GM19351 (cell line): Measurements from ENCODE around the gene HPS1.
"Not testable (repeated sequence)": the region's sequence is repeated elsewhere in the genome, so short reads cannot be mapped to it uniquely, and the experiment has no call there.

Source experiments
- ATAC-seq: cut with Tn5 transposase; IDR thresholded peaks from one replicate; pipeline ENCODE4 v1.9.1; 2021; ENCODE audit warnings: mild to moderate bottlenecking, moderate library complexity; ENCODE audit not compliant: unreplicated experiment

HPS1 gene

DNA sequence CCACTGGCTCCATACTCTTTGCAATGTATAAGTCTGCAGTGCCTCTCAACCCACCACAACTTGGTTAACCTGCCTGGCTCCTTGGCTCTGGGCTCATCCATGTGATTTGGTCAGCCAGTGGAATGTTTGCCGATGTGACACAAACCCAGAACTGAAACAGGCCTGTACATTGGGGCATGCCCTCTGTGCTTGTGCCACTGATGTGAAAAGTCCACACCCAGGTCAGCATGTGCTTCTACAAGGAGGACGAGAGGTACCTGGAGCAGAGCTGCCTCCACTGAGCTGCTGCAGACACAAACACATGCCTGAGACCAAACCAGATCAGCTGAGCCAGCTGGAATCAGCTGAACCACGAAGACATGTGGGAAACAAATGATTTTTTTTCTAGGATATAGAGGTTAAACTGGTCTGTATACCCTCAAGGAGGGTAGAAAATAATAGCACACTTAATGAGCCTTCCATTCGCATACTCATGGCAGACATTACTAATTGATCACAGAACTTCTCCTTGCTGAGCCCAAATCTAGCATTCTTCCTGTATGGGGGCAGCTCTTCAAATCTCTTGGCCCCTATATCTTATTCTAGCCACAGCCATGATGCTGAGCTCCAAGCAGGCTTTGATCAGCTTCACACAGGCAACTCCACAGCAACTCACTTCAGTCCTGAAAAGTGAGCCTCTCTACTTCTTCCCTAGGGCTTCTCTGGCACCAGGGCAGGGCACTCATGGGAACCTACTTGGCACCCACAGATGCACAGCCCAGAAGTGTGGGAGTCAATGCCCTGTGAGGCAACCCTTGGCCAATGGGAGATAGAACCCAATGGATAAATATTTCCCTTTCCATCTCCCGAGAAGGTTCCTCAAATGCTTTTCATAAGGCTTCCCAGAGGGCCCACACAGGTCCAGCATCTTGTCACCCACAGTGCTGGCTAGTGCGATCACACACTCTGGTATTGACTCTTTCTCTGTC, 50.4 kb downstream of the HPS1 start:
- ATAC-seq = no peak

DNA sequence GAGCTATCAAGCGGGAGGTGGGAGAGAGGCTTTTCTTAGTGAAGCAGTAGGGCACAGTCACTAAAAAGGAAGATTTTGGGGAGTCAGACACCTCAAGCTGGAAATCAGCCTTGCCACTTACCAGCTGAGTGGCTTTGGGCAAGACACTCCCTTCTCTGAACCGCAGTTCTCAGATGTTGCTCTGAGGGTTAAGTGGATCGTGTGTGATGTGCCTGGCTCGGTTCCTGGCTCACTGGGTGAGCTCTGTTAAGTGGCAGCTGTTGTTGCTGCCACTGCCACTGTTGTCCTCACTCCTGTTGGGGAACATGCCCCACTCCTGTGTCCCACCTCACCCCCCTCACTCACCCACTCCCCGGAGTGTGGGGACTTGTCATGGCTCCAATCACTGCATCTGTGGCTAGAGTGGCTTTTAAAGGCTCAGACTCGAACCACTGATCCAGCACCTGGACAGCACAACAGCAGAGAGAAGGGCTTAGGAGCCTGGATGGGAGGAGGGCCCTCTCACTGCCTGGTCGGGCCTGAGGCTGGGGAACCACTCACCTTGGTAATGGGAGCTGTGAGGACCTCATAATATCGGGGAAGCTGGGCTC, 51.8 kb downstream of the HPS1 start:
- no peak for ATAC-seq

DNA sequence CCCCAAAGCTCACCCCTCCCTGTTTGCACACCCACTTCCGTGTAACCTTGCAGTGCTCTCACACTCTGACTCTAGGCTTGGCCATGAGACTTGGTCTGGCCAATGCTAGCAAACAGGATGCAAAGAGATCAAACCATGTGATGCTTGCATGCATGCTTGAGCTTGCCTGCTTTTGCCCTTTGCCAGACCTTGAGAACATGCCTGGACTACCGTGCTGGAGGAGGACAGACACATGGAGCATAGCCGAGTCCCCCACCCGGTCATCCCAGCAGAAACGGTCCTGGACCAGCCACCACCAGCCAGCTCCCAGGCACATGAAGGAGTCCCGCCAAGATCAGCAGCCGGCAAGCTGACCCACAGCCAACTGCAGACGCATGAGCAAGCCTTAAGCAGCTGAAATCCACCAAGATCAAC, 55.1 kb downstream of the HPS1 start:
- peak; percentile 74 for ATAC-seq

DNA sequence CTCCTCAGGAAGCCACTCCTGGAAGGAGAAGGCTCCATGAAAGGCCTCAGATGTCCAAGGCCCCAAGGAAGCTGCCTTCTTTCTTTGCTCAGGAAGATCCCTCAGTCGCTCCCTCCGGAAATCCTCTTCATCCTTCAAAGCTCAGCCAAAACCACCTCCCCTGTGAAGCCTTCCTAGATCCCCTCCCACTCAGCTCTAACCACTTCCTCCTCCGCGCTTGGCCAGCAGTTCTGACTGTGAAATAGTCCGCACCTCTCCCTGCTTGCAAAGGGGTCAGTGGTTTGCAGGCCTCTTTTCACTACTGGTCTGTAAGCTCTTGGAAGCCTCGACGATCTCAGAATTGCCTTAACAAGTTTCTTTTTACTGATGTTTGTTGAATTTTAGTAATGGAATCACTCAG, 55.7 kb downstream of the HPS1 start:
- ATAC-seq = peak; percentile 57

DNA sequence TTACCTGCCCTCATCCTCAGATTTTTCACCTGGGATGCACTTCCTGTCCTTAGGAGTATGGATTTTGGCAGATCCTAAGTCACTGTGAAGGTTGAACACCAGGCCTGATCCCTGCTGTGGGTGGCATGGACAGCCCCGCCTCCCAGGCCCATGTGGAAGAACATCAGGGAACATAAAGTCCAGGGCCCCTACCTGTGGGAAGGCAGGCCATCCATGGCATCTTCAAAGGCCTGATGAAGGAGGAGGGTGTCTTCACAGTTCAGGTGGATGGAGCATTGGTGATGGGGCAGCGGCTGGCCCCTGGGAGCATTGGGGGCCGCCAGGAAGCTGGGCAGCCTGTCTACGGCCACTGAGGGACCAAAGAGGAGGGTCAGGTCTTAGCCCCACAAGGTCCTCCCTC, 56.3 kb downstream of the HPS1 start:
- ATAC-seq = no peak

DNA sequence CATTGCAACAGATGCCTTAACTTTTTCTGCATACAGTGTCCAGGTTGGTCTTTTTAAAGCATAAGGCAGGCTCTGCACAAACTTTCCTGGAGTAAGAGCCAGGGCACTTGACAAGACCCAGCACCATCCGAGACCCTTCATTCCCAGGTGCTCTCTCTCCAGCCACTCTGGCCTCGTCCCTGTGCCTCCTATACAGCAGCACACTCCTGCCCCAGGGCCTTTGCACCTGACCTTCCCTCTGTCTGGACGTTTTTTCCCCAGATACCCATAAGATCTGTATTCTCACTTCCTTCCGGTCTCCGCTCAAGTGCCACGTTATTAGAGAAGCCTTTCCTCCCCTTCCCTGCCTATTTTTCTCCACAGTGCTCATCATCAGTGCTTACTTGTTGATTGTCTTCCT, 57.3 kb downstream of the HPS1 start:
- no peak for ATAC-seq

DNA sequence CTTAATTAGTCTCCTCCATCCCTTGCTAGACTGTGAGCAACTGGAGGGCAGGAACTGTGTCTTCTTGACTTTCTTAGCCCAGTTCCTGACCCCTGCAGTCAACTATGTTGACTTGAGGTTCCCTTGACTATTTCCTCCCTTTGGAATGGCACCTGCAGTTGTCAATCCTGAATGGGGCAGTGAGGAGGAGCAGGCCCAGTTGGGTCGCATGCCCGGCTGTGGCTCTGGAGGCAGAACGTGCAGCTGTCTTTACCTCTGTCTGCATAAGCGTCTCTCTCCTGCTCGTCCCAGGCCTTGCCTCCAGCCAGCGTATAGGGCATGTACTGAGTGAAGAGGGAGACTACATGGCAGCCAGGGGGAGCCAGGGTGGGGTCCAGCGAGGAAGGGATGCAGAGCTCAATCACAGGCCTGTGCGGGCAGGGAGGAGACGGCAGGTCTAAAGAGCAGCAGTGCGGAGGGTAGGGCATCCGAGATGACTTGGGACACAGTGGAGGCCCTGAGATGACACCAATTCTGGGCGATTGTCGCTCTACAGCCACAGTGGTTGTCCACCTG, 58.6 kb downstream of the HPS1 start:
- no peak for ATAC-seq

DNA sequence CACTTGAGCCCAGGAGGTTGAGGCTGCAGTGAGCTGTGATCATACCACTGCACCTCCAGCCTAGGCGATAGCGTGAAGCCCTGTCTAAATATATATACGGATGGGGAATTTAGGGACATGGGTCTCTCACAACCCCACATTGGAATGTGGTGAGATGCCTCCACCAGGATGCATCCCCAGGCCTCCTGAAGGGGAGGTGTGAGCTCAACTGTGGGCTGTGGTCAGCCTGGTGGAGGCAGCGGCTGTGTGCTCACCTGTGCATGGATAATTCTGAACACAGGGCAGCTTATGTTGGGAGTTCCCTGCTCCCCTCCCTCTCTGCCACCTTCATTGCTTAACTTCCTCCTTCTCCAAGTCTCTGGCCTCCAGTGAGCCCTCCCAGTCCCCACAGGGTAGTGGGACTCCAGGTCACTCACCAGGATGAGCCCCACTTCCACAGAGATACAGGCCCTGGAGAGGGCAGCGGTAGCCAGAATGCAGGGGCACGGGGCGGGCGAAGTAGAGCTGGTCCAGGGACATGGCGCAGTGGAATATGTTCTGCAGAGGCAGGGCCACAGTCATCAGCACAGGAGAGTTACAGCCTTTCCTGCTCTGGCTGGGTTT, 62.1 kb downstream of the HPS1 start:
- no peak for ATAC-seq

DNA sequence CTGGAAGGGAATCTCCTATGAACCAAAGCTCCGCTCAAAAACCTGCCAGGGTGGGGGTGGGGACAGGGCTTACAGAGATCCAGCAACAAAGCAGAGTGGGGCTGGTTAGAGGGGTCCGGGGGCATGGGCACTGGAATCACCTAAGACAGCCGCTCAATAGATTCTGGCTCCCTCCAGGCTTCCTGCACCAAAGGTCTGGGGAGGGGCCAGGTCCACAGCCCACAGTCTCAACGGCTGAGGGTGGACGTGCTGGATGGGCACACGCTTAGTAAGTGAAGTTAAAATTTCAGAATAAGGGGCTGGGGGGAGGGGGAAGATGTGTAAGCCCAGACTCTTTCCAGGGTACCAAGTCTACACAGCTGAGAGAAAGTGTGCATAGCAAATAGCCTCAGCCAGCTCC, 62.9 kb downstream of the HPS1 start:
- ATAC-seq = no peak

DNA sequence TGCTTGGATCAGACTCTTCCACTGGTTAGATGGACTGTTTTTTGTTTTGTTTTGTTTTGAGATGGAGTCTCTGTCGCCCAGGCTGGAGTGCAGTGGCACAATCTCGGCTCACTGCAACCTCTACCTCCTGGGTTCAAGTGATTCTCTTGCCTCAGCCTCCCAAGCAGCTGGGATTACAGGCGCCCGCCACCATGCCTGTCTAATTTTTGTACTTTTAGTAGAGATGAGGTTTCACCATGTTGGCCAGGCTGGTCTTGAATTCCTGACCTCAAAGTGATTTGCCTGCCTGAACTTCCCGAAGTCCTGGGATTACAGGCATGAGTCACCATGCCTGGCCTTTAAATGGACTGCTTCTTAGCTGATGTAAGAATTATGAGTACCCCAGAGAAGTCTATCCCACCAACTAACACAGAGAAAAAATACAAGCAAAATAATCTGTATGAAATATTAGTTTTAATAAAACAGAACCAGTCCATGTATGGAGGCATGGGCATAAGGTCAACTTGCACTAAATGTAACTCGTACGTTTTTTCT, 63.5 kb downstream of the HPS1 start:
- ATAC-seq = not testable (repeated sequence)

DNA sequence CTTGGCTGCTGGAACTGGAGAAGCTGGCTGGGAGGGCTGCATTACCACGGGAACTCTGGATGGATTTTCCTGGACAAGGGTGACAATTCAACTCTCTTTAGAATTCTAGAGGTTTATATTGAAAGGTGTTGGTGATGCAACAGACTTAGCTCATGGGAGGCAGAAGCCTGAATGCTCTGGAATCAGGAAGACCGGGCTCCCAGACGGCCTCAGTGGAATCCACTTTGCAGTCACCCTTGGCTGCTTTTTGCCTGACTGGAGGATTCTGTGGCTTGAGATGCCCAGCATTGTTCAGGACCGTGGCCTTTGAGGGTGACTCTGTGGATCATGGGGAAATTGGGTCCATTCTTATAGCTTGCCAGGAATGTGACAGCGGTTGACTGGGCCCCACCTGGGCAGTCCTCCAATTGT, 64.0 kb downstream of the HPS1 start:
- no peak for ATAC-seq

DNA sequence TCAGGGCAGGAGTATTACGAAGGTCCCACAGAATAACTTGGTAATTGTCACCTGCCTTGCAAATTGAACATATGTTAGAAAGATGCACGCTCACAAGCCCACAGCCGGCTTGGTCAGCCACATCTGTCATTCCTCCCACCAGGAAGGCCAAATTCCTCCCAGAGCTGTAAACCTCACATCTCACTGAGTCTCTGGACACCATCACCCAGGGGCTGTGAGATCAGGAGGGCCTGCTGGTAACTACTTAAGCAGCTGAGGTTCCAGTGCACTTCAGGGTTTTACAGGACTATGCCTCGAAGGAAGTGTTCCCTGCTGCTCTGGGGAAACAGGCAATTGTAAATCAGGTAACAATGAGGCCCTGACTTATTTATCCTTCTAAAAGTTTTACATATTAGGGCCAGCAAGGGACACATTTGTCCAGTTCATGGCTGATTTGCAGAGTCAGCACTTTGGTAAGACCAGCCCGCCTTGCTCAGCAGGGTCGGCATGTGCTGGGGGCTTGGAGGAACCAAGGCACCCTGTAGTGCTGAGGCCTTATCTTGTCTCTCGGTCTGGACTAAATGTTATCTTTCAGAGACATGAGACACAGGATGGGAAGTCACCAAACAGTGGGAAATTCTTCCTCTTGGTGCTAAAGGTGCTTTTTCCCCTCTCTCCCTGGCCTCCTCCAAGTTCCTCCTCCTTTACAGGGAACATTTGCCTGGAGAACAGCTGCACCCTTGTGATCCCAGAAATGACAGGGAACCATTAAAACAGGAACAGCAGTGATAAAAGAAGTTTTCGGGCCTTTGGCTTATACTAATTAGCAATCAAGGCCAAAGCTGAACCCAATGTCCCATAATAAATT, 66.0 kb downstream of the HPS1 start:
- ATAC-seq = no peak

DNA sequence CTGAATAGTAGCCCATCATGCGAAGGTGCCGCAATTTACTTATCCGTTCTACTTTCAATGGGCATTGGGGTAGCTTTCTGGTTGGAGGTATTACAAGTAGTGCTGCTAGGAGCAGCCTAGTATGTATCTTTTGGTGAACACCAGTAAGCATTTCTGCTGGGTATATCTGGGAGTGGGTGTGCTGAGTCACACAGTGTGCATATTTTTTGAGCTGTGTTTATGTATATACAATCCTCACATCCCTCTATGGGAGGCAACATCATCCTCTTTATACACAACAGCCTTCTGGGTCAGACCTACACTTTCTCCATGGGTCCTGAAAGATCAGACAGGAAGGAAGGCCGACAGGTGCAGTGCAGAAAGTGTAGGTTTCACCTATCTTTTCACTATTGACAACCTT, 68.0 kb downstream of the HPS1 start:
- no peak for ATAC-seq

DNA sequence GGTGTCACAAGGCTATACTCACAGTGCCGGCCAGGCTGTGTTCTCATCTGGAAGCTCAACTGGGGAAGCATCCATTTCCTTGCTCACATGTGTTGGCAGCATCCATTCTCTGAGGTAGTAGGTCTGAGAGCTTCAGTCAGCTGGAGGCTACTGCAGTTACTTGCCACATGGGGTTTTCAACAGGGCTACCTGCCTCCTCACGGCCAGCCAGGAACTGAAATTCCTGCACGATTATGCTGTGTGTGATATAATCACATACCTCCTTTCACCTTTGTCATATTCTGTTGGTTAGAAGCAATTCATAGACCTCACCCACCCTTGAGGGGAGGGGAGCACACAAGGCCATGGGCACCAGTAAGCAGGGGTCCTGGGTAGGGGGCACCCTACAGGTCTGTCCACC, 69.2 kb downstream of the HPS1 start:
- ATAC-seq = no peak

DNA sequence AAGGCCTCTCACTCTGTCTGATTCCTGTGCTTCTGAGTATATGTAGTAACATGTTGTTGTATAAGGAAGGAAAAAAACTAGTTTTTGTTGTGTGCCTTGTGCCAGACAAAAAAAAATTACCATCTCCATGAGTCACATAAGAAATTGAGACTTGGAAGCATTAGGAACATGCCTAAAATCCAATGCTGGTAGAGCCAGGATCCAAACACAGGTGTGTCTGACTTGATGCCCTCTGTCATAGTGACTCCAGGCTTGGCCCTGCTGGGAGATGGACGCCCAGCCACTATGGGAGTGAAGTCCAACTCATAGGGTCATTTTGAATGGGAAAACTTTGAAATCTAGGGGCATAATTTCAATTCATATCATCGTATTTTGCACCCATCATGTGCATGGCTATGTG, 69.7 kb downstream of the HPS1 start:
- ATAC-seq = no peak

DNA sequence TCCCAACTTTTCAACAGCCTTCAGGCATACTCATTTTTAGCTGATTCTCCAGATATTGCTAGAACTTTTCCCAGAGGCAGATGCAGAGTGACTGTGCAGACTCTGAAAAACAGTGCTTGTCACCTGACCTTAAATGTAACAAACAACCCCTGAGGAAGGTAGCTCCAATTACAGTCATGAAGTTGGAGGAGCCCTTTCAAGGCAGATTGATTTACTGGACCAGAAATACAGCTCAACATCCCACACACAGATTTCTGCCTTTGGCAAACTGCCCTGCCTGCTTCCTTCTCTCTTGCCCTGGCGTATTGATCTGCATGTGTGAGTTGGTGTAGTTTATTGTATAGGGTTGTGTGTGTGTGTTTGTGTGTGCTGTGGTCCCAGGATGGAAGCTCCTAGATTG, 70.2 kb downstream of the HPS1 start:
- ATAC-seq = no peak

DNA sequence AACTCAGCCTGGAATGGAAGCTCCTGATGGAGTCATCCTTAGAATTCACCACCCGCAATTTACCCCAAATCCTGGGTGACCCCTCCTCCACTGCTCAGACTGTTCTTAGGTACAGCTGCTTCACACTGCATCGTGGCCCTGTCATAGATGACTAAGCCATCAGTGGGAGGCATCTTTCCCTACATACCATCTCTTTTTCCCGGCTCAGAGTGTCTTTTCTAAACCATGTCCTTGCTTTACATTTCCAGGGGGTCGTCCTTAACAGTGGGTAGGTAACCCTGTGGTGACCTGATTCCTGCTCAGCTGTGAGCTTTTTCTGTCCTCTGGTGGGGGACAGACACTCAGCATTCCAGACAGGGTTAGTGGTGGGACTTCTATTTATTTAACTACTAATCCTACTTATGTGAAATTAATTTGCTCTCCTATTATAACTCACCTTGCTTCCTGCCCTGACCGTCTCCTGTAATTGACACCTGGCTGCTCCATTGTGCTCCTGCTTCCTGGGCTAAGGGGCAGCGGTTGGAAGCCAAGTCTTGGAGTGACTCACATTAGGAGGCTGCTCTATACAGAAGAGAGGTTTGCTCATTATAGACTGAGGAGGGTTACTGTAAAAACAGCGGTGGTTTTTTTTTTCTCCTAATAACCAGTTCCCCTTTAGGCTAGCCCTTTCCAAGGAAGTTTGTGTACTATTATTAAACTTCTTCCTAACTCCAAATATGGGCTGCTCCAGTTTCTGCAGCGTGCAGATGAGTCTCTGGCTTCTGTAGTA, 72.3 kb downstream of the HPS1 start:
- no peak for ATAC-seq

DNA sequence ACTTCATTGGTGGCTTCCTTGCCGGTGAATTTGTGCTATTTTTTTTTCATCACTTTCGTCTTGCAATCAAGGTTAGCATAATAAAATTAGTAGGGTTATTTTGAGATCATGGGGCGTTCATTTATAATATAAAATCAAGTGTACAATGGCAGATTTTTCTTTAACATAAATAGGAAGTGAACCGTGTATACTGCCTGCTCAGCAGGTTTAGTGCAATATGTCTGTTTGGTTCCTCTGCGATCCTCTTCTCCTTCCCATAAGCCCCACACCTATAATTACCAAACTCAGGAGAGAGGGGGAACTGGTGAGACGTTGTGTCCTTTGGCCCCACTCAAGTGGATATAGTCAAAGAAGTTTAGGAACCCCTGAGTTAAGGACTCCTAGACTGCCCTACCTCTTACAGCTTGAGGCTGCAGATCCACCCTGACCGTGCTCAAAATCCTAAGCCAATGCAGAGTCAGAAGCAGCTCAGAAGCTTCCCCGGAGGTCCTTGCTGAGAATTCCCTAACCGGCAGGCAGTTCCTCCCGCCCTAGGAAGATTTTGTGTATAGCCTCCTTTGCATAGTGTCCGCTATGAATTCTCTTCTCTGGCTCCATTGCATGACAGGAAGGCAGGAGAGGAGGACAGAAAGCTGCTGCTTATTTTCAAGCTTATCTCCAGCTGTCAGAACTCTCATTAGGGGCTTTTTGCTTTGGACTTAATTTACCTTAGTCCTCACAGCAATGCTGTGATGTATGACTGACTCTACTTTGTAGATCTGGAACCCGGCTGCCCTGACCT, 73.3 kb downstream of the HPS1 start:
- ATAC-seq = no peak
